H1 (cell line): ENCODE data around the gene KLHDC10. TPM values are rescaled to one million over a fixed set of nuclear protein-coding genes. Genes with fewer than 3 reads are reported as not detected.

Experiments
- BACH1 ChIP-seq: IDR thresholded peaks from 2 replicates; pipeline ENCODE4 v1.6.1; 2012; ENCODE audit warnings: low read length, improper control_type of control experiment
- CHD2 ChIP-seq: IDR thresholded peaks from 2 replicates; pipeline ENCODE4 v1.6.1; 2012; ENCODE audit warnings: low read length, improper control_type of control experiment
- EZH2 ChIP-seq: fragments of 200-600 bp; sonication (generic); IDR thresholded peaks from 2 replicates; pipeline ENCODE4 v1.7.1; 2012; ENCODE audit warnings: low read depth, mild to moderate bottlenecking, moderate library complexity, low read length, inconsistent platforms; ENCODE audit not compliant: severe bottlenecking
- JUN ChIP-seq: IDR thresholded peaks from 2 replicates; pipeline ENCODE4 v1.6.1; 2011; ENCODE audit warnings: low read depth, mild to moderate bottlenecking, improper control_type of control experiment, low read length
- NANOG ChIP-seq: IDR thresholded peaks from 2 replicates; pipeline ENCODE4 v1.6.1; 2011; ENCODE audit warnings: low read length, low read depth, mild to moderate bottlenecking, inconsistent platforms; ENCODE audit not compliant: insufficient read depth, poor library complexity, severe bottlenecking
- RNF2 ChIP-seq: fragments of 200-900, 300-1000 bp; sonication (generic); IDR thresholded peaks from 2 replicates; pipeline ENCODE4 v1.7.1; 2016; ENCODE audit warnings: borderline replicate concordance, low read depth, mild to moderate bottlenecking, antibody characterized with exemption, low read length; ENCODE audit not compliant: poor library complexity, severe bottlenecking; ENCODE audit errors: missing control alignments
- SP4 ChIP-seq: IDR thresholded peaks from 2 replicates; pipeline ENCODE4 v1.6.1; 2012; ENCODE audit warnings: low read length, inconsistent platforms
- TBP ChIP-seq: IDR thresholded peaks from 2 replicates; pipeline ENCODE4 v1.6.1; 2011; ENCODE audit warnings: low read depth, low read length, improper control_type of control experiment
- polyA plus RNA-seq, 7 experiments: library from polyadenylated mRNA; depleted of rRNA in 3 of 7; stranded (reverse) in 5 of 7; unstranded in 2 of 7; fragments of >200 nt in 5 of 7; fragments of 200-250 nt in 2 of 7; gene quantifications; 1 replicate in 5 of 7; 2 replicates in 1 of 7; 4 replicates in 1 of 7; pipeline versions ENCODE4 v1.2.1 to v1.2.3, GENCODE V29; 2011 to 2013; ENCODE audit warnings: missing spikeins in 2 of 7, mixed read lengths in 2 of 7
- total RNA-seq: library from RNA; stranded (reverse); fragmentation: NEBNext Ultra II Directional; extraction: Animal tissue kit (Norgen Biotek cat#: 25700); gene quantifications from 2 replicates; pipeline ENCODE4 v1.2.1, GENCODE V29; 2021

Gene KLHDC10
- total and polyA plus RNA-seq, 2 of the 8 experiments (the other 6 are each of a cell fraction or from before 2014, with no cell fraction given): 6.6 to 14.5 TPM

DNA sequence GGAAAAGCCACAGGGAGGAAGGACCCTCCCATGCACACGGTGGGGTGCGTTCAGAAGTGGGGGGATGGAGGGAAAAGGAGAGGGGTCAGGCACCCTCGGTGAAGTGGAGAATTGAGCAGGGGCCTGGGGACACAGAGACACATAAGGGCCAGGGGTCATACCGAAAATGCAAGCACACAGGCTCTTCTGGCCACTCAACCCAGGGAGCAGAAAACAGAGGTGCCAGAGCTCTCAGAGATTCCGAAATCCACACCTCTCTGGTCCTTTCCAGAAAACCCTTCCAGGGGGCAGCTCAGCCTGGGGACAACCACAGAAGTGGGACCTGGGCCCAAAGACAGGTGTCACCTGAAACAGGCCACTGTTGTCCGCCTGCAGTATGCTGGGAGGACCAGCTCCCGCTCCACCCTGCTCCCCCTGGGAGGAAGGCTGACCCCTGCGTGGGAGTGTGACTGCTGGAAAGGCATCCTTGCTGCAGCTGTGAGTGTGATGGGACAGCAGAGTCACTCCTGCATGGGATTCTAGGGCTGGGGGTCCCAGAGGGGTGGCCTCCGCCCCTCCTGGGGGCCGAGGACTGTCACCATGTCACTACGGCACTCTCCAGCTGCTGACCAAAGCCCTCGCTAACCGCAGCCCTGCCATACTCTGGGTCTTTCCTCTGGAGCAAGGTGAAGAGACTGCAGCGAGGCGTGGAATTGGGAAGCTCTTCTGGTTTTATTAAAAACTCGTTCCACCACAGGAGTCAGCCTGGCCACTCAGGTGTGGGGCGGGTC, 71.7 kb downstream of the KLHDC10 start (continued):
- TF ChIP-seq BACH1: no peak
- no peak for TF ChIP-seq RNF2
- no peak for TF ChIP-seq JUN
- TF ChIP-seq NANOG: no peak
- TF ChIP-seq TBP: no peak
- TF ChIP-seq SP4: no peak
- TF ChIP-seq EZH2: no peak
- no peak for TF ChIP-seq CHD2
